AG20443 (cell line): Measurements from ENCODE around the gene COL4A1.

Experiments used
- DNase-seq: peaks from one replicate; pipeline ENCODE4 v3.0.0; 2012; ENCODE audit warnings: low spot score, mixed read lengths

COL4A1 gene

GRCh38 chr13:110195547-110196485 is 111.1 kb downstream of the COL4A1 start:
- DNase-seq: no peak

- no peak for DNase-seq
These were observed 112.5 kb downstream of the COL4A1 start for GRCh38 chr13:110194451-110194850.

GRCh38 chr13:110193491-110193890 is 113.5 kb downstream of the COL4A1 start:
- DNase-seq: no peak

GRCh38 chr13:110192472-110192871 is 114.5 kb downstream of the COL4A1 start:
- no peak for DNase-seq

- DNase-seq: no peak
These were observed 119.3 kb downstream of the COL4A1 start for GRCh38 chr13:110187641-110188161.

GRCh38 chr13:110186231-110186855 is 120.6 kb downstream of the COL4A1 start:
- no peak for DNase-seq

- peak; percentile 68 for DNase-seq
These were observed 121.3 kb downstream of the COL4A1 start for GRCh38 chr13:110185696-110186095.

- no peak for DNase-seq
These were observed 123.0 kb downstream of the COL4A1 start for GRCh38 chr13:110183910-110184309.

- no peak for DNase-seq
These were observed 124.5 kb downstream of the COL4A1 start for GRCh38 chr13:110182461-110182860.

- DNase-seq: no peak
These were observed 125.0 kb downstream of the COL4A1 start for GRCh38 chr13:110182003-110182402.

GRCh38 chr13:110179857-110180147 is 127.2 kb downstream of the COL4A1 start:
- no peak for DNase-seq

GRCh38 chr13:110179116-110179856 is 127.7 kb downstream of the COL4A1 start:
- no peak for DNase-seq

- DNase-seq: no peak
These were observed 129.2 kb downstream of the COL4A1 start for GRCh38 chr13:110177790-110178189.

- no peak for DNase-seq
These were observed 130.5 kb downstream of the COL4A1 start for GRCh38 chr13:110176431-110176830.

GRCh38 chr13:110173247-110173818 is 133.6 kb downstream of the COL4A1 start:
- DNase-seq: no peak

GRCh38 chr13:110170882-110171281 is 136.1 kb downstream of the COL4A1 start:
- DNase-seq: no peak

GRCh38 chr13:110170020-110170790 is 136.8 kb downstream of the COL4A1 start:
- DNase-seq: no peak

- no peak for DNase-seq
These were observed 137.7 kb downstream of the COL4A1 start for GRCh38 chr13:110168999-110169933.

GRCh38 chr13:110166598-110166997 is 140.4 kb downstream of the COL4A1 start:
- no peak for DNase-seq

- DNase-seq: no peak
These were observed 142.3 kb downstream of the COL4A1 start for GRCh38 chr13:110164706-110165105.
